Kidney tubule cell (primary cell): ENCODE measurements around the gene KLHL15.
"Not testable (repeated sequence)": the region's sequence is repeated elsewhere in the genome, so short reads cannot be mapped to it uniquely, and the experiment has no call there.

Experiments used
- DNase-seq: peaks from one replicate; pipeline ENCODE4 v3.0.0-alpha.2; 2018; ENCODE audit warnings: low spot score

The KLHL15 gene

DNA sequence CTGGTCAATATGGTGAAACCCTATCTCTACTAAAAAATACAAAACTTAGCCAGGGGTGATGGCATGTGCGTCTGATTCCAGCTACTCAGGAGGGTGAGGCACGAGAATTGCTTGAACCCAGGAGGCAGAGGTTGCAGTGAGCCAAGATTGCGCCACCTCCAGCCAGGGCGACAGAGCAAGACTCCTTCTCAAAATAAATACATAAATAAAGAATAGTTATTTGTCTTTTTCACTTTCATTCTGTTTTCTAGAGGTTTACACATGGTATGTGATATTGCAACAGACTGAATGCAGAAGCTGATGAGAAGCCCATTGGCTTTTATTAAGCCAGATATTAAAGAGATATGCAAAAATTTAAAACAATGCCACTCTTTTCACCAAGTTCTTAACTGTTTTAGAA, 8.2 kb downstream of the KLHL15 start:
- DNase-seq, result no peak

DNA sequence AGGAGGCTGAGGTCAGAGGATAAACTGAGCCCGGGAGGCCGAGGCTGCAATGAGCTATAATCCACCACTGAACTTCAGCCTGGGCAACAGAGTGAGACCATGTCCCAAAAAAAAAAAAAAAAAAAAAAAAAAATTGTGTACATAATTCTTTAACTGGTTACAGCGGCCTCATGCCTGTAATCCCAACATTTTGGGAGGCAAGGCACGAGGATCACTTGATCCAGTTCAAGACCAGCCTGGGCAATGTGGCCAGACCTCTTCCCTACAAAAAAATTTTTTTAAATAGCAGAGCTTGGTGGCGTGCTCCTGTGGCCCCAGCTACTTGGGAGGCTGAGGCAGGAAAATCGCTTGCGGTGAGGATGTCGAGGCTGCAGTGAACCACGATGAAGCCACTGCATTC, 9.3 kb downstream of the KLHL15 start:
- DNase-seq, result no peak

GRCh38 chrX:24014388-24015018, 12.5 kb downstream of the KLHL15 start:
- no peak for DNase-seq

GRCh38 chrX:24012266-24012665, 14.7 kb downstream of the KLHL15 start:
- no peak for DNase-seq

GRCh38 chrX:24005867-24006266, 21.1 kb downstream of the KLHL15 start:
- DNase-seq, result no peak

GRCh38 chrX:24005028-24005427, 22.0 kb downstream of the KLHL15 start:
- DNase-seq, result no peak

DNA sequence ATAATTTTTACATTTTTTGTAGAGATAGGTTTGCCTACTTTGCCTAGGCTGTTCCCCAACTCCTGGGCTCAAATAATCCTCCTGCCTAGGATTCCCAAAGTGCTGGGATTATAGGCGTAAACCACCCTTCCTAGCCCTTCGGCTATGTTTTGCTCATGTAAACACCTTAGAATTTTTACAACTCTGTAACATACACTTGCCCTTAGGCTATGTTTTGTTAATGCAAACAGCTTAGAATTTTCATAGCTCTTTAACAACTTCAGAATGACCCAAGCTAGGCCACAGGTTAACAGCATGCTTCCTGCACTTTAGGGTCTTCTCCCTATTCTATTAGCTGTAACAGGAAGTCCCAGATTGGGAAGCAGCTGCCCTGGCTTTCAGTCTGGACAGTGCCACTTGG, 24.2 kb downstream of the KLHL15 start:
- DNase-seq, result no peak

- no peak for DNase-seq
These were observed 24.8 kb downstream of the KLHL15 start for GRCh38 chrX:24002167-24002566.

- no peak for DNase-seq
These were observed 27.3 kb downstream of the KLHL15 start for GRCh38 chrX:23999671-24000070.

DNA sequence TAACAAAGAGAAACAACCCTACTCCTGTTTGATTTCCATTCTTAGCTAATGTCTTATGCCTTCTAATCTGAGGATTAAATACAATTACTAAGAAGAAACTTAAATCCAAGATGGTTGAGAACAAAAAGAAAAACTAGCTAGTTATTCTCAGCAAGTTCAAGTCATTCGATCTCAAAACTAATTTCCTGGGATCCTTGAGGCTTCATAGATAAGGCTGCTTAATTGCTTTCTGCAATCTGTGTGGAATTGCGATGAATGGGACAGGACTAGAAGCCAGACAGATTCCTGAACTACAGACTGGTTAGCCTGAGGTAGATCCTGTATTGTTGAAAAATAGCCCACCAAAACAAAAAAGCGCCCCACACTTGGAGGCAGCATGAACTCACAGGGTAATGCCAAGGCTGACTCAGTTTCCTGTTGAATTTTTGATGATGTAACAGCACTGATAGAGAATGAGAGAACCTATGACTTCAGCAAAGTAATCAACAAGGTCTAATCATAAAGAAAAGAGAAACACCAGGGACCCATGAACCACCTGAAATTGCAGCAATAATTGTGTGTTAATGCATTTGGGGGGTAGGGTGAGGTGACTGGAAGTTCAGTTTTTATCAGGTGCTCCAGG, 33.9 kb downstream of the KLHL15 start:
- DNase-seq, result no peak

DNA sequence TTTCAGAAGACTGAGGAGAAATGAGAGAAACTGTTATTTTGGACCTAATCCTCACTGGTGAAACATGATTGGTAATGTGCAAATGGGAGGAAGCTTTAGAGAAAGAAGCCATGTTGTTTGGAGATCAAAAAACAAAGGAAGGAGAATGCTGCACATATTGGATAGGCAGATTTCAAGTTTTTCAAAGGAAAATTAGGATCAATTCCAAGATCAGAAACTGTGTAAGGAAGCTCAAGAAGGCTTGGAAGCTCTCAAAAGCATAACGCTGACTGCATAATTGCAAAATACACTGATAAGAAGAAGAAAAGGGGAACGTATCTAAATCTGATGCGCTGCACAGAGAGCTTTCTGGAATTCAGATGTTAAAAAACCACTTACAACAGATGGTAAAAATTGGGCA, 34.6 kb downstream of the KLHL15 start:
- no peak for DNase-seq

- no peak for DNase-seq
These were observed 36.5 kb downstream of the KLHL15 start for GRCh38 chrX:23990455-23990854.

GRCh38 chrX:23989689-23990088, 37.3 kb downstream of the KLHL15 start:
- no peak for DNase-seq

DNA sequence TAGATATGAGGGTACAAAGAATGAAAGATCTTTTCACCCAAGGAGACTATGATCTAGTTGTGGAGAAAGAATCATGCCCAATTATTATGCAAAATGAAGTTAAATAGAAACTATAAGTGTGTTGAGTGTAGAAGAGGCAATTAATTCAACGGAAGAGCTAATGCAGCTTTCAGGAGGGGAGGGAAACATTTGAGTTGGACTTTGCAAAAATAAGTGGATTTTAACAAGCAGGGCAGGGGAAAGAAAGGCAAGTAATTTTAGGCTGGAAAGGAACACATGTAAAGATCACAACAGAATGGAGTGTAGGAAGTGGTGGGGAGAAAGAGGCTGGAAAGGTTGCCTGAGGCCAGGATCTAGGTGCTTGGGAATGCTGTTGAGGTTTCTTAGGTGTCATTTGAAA, 44.1 kb downstream of the KLHL15 start:
- no peak for DNase-seq

GRCh38 chrX:23981711-23982110, 45.3 kb downstream of the KLHL15 start:
- no peak for DNase-seq

GRCh38 chrX:23981222-23981621, 45.8 kb downstream of the KLHL15 start:
- no peak for DNase-seq

DNA sequence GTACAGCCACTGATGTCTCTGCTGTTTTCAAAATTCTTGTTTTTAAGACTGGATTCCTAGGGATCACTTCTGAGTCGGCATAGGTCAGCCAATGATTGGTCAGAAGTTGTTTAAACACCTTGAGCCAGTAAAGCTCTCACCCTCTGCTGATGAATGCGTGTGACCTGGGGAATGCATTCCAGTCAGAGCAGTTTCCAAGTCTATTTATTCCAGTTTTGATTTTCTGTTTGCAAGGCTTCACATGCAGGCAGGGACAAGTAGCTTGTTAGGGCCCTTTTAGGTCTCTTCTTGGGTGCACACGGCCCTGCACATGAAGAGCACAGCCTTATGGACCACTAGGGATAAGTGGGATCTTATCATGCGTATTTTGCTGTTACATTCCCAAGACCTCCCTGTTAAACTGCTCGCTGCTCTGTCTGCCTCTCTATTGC, 47.0 kb downstream of the KLHL15 start:
- peak; percentile 3 for DNase-seq

DNA sequence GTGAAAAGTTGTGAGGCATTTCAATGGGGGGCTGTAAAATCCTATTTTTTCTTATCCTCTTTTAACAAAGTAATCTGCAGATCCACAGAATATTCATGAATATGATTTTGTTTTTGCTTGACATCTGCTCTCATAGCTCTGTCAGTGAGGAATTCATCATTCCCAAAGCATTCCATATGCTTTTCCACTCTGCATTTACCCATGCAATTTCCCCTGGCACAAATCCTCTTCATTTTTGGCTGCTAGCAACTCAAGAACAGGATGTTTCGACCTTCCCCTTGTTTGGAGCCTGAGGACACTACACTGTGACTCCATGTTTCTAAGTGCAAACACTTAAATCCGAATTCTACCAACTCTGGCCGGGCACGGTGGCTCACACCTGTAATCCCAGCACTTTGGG, 48.5 kb downstream of the KLHL15 start:
- no peak for DNase-seq

GRCh38 chrX:23965630-23966029, 61.4 kb downstream of the KLHL15 start:
- DNase-seq, result not testable (repeated sequence)

- no peak for DNase-seq
These were observed 62.8 kb downstream of the KLHL15 start for GRCh38 chrX:23964191-23964590.

DNA sequence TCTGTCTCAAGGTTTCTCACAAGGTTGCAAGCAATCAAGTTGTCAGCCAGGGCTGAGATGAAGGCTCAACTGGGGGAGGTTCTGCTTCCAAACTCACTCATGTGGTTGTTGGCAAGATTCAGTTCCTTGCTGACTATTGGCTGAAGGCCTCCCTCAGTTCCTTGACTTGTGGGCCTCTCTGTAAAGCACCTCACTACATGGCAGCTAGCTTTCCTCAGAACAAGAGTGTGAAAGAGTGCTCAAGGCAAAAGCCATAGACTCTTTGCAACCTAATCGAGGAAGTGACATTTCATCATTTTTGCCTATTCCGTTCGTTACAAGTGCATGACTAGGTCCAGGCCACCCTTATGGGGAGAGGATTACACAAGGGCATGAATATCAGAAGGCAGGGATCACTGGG, 67.2 kb downstream of the KLHL15 start:
- no peak for DNase-seq

DNA sequence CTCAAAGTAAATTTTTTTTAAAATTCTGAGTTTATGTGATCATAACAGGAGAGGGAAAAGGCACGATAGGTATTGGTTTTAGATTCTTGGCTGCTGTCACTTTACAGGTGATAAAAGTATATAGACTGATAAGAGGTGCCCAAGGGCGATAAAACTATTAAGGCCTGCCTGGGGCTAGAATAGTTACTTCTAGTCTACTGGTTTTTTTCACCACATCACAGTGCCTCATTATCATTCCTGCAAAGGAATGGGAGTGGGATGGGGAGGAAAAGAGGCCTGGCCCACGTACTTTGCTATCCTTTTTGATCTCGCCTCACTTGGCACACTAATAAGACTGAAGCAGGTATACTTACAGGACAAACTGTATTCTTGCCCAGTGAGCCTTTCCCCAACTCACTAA, 72.6 kb downstream of the KLHL15 start:
- no peak for DNase-seq

- DNase-seq, result no peak
These were observed 73.1 kb downstream of the KLHL15 start for GRCh38 chrX:23953908-23954269.
